H9 (cell line): ENCODE measurements around the gene JSRP1. TPM values are rescaled to one million over a fixed set of nuclear protein-coding genes. Genes with fewer than 3 reads are reported as not detected.

Experiments
- DNase-seq: peaks from one replicate; pipeline ENCODE4 v3.0.0-alpha.2; 2017
- H2AFZ ChIP-seq: one replicate; pipeline ENCODE4 v1.6.1; 2013; ENCODE audit warnings: mild to moderate bottlenecking, low read length, control low read depth, moderate library complexity
- H2AK5ac ChIP-seq: 2 replicates; pipeline ENCODE4 v1.6.1; 2013; ENCODE audit warnings: low read length, control low read depth, mixed read lengths; ENCODE audit not compliant: insufficient read length
- H2BK120ac ChIP-seq: one replicate; pipeline ENCODE4 v1.6.1; 2013; ENCODE audit warnings: low read depth, mild to moderate bottlenecking, low read length, control low read depth, inconsistent platforms; ENCODE audit not compliant: poor library complexity, severe bottlenecking
- H2BK12ac ChIP-seq: 2 replicates; pipeline ENCODE4 v1.6.1; 2013; ENCODE audit warnings: low read length, control low read depth, mixed read lengths, low read depth; ENCODE audit not compliant: insufficient read length
- H2BK15ac ChIP-seq: 2 replicates; pipeline ENCODE4 v1.6.1; 2013; ENCODE audit warnings: low read depth, low read length, control low read depth
- H2BK20ac ChIP-seq: one replicate; pipeline ENCODE4 v1.6.1; 2013; ENCODE audit warnings: low read depth, mild to moderate bottlenecking, low read length, control low read depth, inconsistent platforms; ENCODE audit not compliant: poor library complexity, severe bottlenecking
- H2BK5ac ChIP-seq: 2 replicates; pipeline ENCODE4 v1.6.1; 2013; ENCODE audit warnings: low read length, control low read depth, mixed read lengths; ENCODE audit not compliant: insufficient read length
- H3K14ac ChIP-seq: 2 replicates; pipeline ENCODE4 v1.6.1; 2013; ENCODE audit warnings: low read length, control low read depth; ENCODE audit not compliant: insufficient read depth
- H3K18ac ChIP-seq: 2 replicates; pipeline ENCODE4 v1.6.1; 2013; ENCODE audit warnings: low read depth, mild to moderate bottlenecking, mixed read lengths, low read length, control low read depth; ENCODE audit not compliant: insufficient read length
- H3K23ac ChIP-seq: 2 replicates; pipeline ENCODE4 v1.6.1; 2013; ENCODE audit warnings: low read length, control low read depth, mixed read lengths, low read depth; ENCODE audit not compliant: insufficient read length
- H3K23me2 ChIP-seq: 2 replicates; pipeline ENCODE4 v1.6.1; 2013; ENCODE audit warnings: low read depth, mild to moderate bottlenecking, mixed read lengths, low read length, control low read depth; ENCODE audit not compliant: insufficient read length, poor library complexity, severe bottlenecking
- H3K27ac ChIP-seq: 2 replicates; pipeline ENCODE4 v1.5.1; 2013; ENCODE audit warnings: low read length, control low read depth, mixed read lengths, low read depth; ENCODE audit not compliant: insufficient read length
- H3K27me3 ChIP-seq: 2 replicates; pipeline ENCODE4 v1.6.1; 2013; ENCODE audit warnings: low read length, control low read depth, inconsistent platforms; ENCODE audit not compliant: insufficient read depth
- H3K4ac ChIP-seq: 2 replicates; pipeline ENCODE4 v1.6.1; 2013; ENCODE audit warnings: low read depth, mild to moderate bottlenecking, control low read depth, inconsistent platforms, low read length, moderate library complexity
- H3K4me1 ChIP-seq: 2 replicates; pipeline ENCODE4 v1.6.1; 2013; ENCODE audit warnings: low read length, control low read depth, inconsistent platforms; ENCODE audit not compliant: insufficient read depth
- H3K4me2 ChIP-seq: 2 replicates; pipeline ENCODE4 v1.6.1; 2013; ENCODE audit warnings: low read length, control low read depth, mixed read lengths; ENCODE audit not compliant: insufficient read length, insufficient read depth
- H3K56ac ChIP-seq: 2 replicates; pipeline ENCODE4 v1.6.1; 2013; ENCODE audit warnings: low read depth, mild to moderate bottlenecking, mixed read lengths, low read length, control low read depth; ENCODE audit not compliant: insufficient read length
- H3K79me1 ChIP-seq: 2 replicates; pipeline ENCODE4 v1.6.1; 2013; ENCODE audit warnings: low read depth, mild to moderate bottlenecking, moderate library complexity, low read length, control low read depth, inconsistent platforms; ENCODE audit not compliant: insufficient read depth, poor library complexity, severe bottlenecking
- H3K79me2 ChIP-seq: 2 replicates; pipeline ENCODE4 v1.6.1; 2013; ENCODE audit warnings: low read length, control low read depth, inconsistent platforms; ENCODE audit not compliant: insufficient read depth
- H3K9ac ChIP-seq: 2 replicates; pipeline ENCODE4 v1.6.1; 2013; ENCODE audit warnings: low read length, control low read depth, mixed read lengths; ENCODE audit not compliant: insufficient read length; ENCODE audit errors: extremely low read depth
- H3K9me3 ChIP-seq: one replicate; pipeline ENCODE4 v1.6.1; 2013; ENCODE audit warnings: low read depth, low read length, inconsistent platforms; ENCODE audit not compliant: control insufficient read depth
- H3T11ph ChIP-seq: one replicate; pipeline ENCODE4 v1.6.1; 2013; ENCODE audit warnings: mild to moderate bottlenecking, low read length, control low read depth, inconsistent platforms
- H4K20me1 ChIP-seq: one replicate; pipeline ENCODE4 v1.6.1; 2013; ENCODE audit not compliant: control insufficient read depth, insufficient read length, insufficient read depth
- H4K5ac ChIP-seq: 2 replicates; pipeline ENCODE4 v1.6.1; 2013; ENCODE audit warnings: low read depth, mild to moderate bottlenecking, mixed read lengths, low read length, control low read depth; ENCODE audit not compliant: insufficient read length
- H4K8ac ChIP-seq: replicated peaks from 2 replicates; pipeline ENCODE4 v1.6.1; 2013; ENCODE audit warnings: low read length, control low read depth, mixed read lengths, low read depth; ENCODE audit not compliant: insufficient read length
- H4K91ac ChIP-seq: 2 replicates; pipeline ENCODE4 v1.6.1; 2013; ENCODE audit warnings: low read depth, mild to moderate bottlenecking, moderate library complexity, mixed read lengths, low read length, control low read depth; ENCODE audit not compliant: insufficient read length
- H3K27ac Mint-ChIP-seq, 3 experiments: 2 replicates in 2 of 3; 3 replicates in 1 of 3; pipeline ENCODE4 v1.8.0; 2020 to 2021; ENCODE audit warnings: mixed read lengths in 3 of 3, mild to moderate bottlenecking in 1 of 3, moderate library complexity in 1 of 3
- H3K27me3 Mint-ChIP-seq: 2 replicates; pipeline ENCODE4 v1.8.0; 2021; ENCODE audit warnings: low read depth, mild to moderate bottlenecking, moderate library complexity, mixed read lengths
- H3K36me3 Mint-ChIP-seq, 3 experiments: 2 replicates in 2 of 3; 3 replicates in 1 of 3; pipeline ENCODE4 v1.8.0; 2020 to 2021; ENCODE audit warnings: low read depth in 3 of 3, mixed read lengths in 3 of 3; ENCODE audit not compliant: insufficient read depth in 1 of 3
- H3K4me1 Mint-ChIP-seq, 2 experiments: 2 replicates each; pipeline ENCODE4 v1.8.0; 2020; ENCODE audit warnings: mixed read lengths in 2 of 2
- H3K4me3 Mint-ChIP-seq, 2 experiments: 2 replicates in 1 of 2; 3 replicates in 1 of 2; pipeline ENCODE4 v1.8.0; 2020 to 2021; ENCODE audit warnings: mild to moderate bottlenecking in 2 of 2, mixed read lengths in 2 of 2, moderate library complexity in 1 of 2
- H3K9me3 Mint-ChIP-seq, 2 experiments: 2 replicates in 1 of 2; 3 replicates in 1 of 2; pipeline ENCODE4 v1.8.0; 2020; ENCODE audit warnings: mild to moderate bottlenecking in 2 of 2, mixed read lengths in 2 of 2, moderate library complexity in 1 of 2
- CTCF ChIP-seq: fragments of 200-600 bp; sonication (generic); conservative IDR thresholded peaks from 3 replicates; pipeline ENCODE4 v1.8.0; 2021; ENCODE audit warnings: antibody characterized with exemption, mild to moderate bottlenecking
- WGBS: extraction: QIAGEN DNeasy Blood & Tissue Kit; methylation state at CpG from one replicate; pipeline ENCODE4 v1.1.7; 2013; ENCODE audit warnings: missing lambda C conversion rate, low lambda C conversion rate, mixed read lengths; ENCODE audit not compliant: insufficient read length; ENCODE audit errors: extremely low coverage; 5-methylcytosine and 5-hydroxymethylcytosine counted together
- total RNA-seq: library from RNA; stranded (reverse); gene quantifications from 2 replicates; pipeline ENCODE4 v1.2.1, GENCODE V29; 2021

The JSRP1 gene
- total RNA-seq, 1 experiment from 2014 or later, result 0.90 TPM

GRCh38 chr19:2237869-2238153 lies 18.4 kb downstream of the JSRP1 start:
- Histone ChIP-seq H3K23ac (no peak overlapping the region), H2AK5ac (no peak overlapping the region), H4K91ac (no peak overlapping the region), H4K20me1 (peaks cover 2% of the 10 kb centered on the region), H4K5ac (no peak overlapping the region), H3K56ac (no peak overlapping the region), H3K79me1 (peaks cover 11% of the 10 kb centered on the region), H4K8ac (no peak overlapping the region), H2BK20ac (no peak overlapping the region), H3K27ac (no peak overlapping the region), H2BK15ac (no peak overlapping the region), H2BK12ac (no peak overlapping the region), H2AFZ (no peak overlapping the region), H3K18ac (no peak overlapping the region), H3K9ac (no peak overlapping the region), H3K23me2 (peaks cover 9% of the 10 kb centered on the region), H2BK5ac (no peak overlapping the region), H3K4ac (no peak overlapping the region), H2BK120ac (no peak overlapping the region), H3K4me2 (peak overlapping the region; percentile 47), H3K27me3 (no peaks in the 10 kb centered on the region), H3K79me2 (peaks cover 55% of the 10 kb centered on the region), H3K9me3 (no peaks in the 10 kb centered on the region), H3K14ac (no peak overlapping the region), H3T11ph (no peak overlapping the region), H3K4me1 (peaks cover 4% of the 10 kb centered on the region; the same call in 1 of the 2 replicates)
- peaks cover 42 to 48% of the 10 kb centered on the region in 2 experiments for H3K4me1 Mint-ChIP-seq
- peak overlapping the region; percentile 91 to 95 (median 94); a peak in 4 of 7 replicates for H3K27ac Mint-ChIP-seq
- WGBS, result no CpG with 5 or more reads among the region's 6 CpGs
- H3K4me3 Mint-ChIP-seq, result peak overlapping the region; percentile 96 to 97
- no peak for TF ChIP-seq CTCF
- no peaks in the 10 kb centered on the region; the same call in 1 of the 2 replicates for H3K27me3 Mint-ChIP-seq
- H3K36me3 Mint-ChIP-seq, result peaks cover 18 to 60% (median 54%) of the 10 kb centered on the region in 3 experiments
- no peak for DNase-seq
- peaks cover 0 to 3% of the 10 kb centered on the region in 2 experiments; a peak in 1 of 5 replicates for H3K9me3 Mint-ChIP-seq
